Neuronal stem cell (in vitro differentiated cells): Measurements from ENCODE around the gene CDC42. TPM values are rescaled to one million over a fixed set of nuclear protein-coding genes. Genes with fewer than 3 reads are reported as not detected.
"Not testable (repeated sequence)": the region's sequence is repeated elsewhere in the genome, so short reads cannot be mapped to it uniquely, and the experiment has no call there.

Experiments used
- DNase-seq: peaks from one replicate; pipeline ENCODE4 v3.0.0-alpha.2; 2013; ENCODE audit warnings: low spot score
- H2AFZ ChIP-seq: one replicate; pipeline ENCODE4 v1.6.1; 2013; ENCODE audit warnings: mild to moderate bottlenecking, low read length, inconsistent platforms
- H2AK5ac ChIP-seq: 2 replicates; pipeline ENCODE4 v1.6.1; 2013; ENCODE audit warnings: low read depth, mild to moderate bottlenecking, inconsistent platforms, low read length, moderate library complexity, mixed read lengths
- H2BK120ac ChIP-seq: 2 replicates; pipeline ENCODE4 v1.6.1; 2013; ENCODE audit warnings: low read depth, mild to moderate bottlenecking, inconsistent platforms, low read length, moderate library complexity, mixed read lengths
- H2BK12ac ChIP-seq: one replicate; pipeline ENCODE4 v1.6.1; 2013; ENCODE audit warnings: low read length, inconsistent platforms
- H2BK15ac ChIP-seq: 2 replicates; pipeline ENCODE4 v1.6.1; 2013; ENCODE audit warnings: mild to moderate bottlenecking, low read length, inconsistent platforms, mixed read lengths
- H2BK5ac ChIP-seq: one replicate; pipeline ENCODE4 v1.6.1; 2013; ENCODE audit warnings: inconsistent platforms, mild to moderate bottlenecking, low read length, moderate library complexity
- H3K14ac ChIP-seq: one replicate; pipeline ENCODE4 v1.6.1; 2013; ENCODE audit warnings: low read length, inconsistent platforms
- H3K18ac ChIP-seq: 2 replicates; pipeline ENCODE4 v1.6.1; 2013; ENCODE audit warnings: low read length, inconsistent platforms
- H3K23ac ChIP-seq: 2 replicates; pipeline ENCODE4 v1.6.1; 2013; ENCODE audit warnings: low read depth, mild to moderate bottlenecking, mixed read lengths, low read length, inconsistent platforms; ENCODE audit not compliant: poor library complexity
- H3K27ac ChIP-seq: replicated peaks from 3 replicates; pipeline ENCODE4 v1.5.1; 2013; ENCODE audit warnings: low read length, inconsistent platforms
- H3K27me3 ChIP-seq, 3 experiments: 2 replicates each; pipeline ENCODE4 v1.6.1; 2013; ENCODE audit warnings: low read length in 3 of 3, mild to moderate bottlenecking in 2 of 3, inconsistent platforms in 1 of 3, low read depth in 1 of 3, mixed read lengths in 1 of 3, moderate library complexity in 1 of 3; ENCODE audit not compliant: control insufficient read depth in 3 of 3, insufficient read depth in 3 of 3
- H3K36me3 ChIP-seq, 2 donors: replicated peaks in 1 of 2; 2 replicates each; pipeline ENCODE4 v1.6.1; 2013; ENCODE audit warnings: low read length in 2 of 2; ENCODE audit not compliant: control insufficient read depth in 2 of 2, insufficient read depth in 2 of 2
- H3K4ac ChIP-seq: 2 replicates; pipeline ENCODE4 v1.6.1; 2013; ENCODE audit warnings: inconsistent platforms, mild to moderate bottlenecking, low read length, moderate library complexity
- H3K4me1 ChIP-seq, 2 donors: 1 replicate in 1 of 2; 2 replicates in 1 of 2; pipeline ENCODE4 v1.6.1; 2013; ENCODE audit warnings: low read length in 2 of 2, low read depth in 1 of 2; ENCODE audit not compliant: control insufficient read depth in 2 of 2, insufficient read depth in 1 of 2
- H3K4me2 ChIP-seq: one replicate; pipeline ENCODE4 v1.6.1; 2013; ENCODE audit warnings: mild to moderate bottlenecking, low read length, inconsistent platforms; ENCODE audit not compliant: insufficient read depth, poor library complexity, severe bottlenecking
- H3K4me3 ChIP-seq, 2 donors: 2 replicates each; pipeline ENCODE4 v1.5.1; 2013; ENCODE audit warnings: low read length in 2 of 2, mild to moderate bottlenecking in 2 of 2, inconsistent platforms in 1 of 2, moderate library complexity in 1 of 2
- H3K79me1 ChIP-seq: one replicate; pipeline ENCODE4 v1.6.1; 2013; ENCODE audit warnings: low read depth, mild to moderate bottlenecking, inconsistent platforms, low read length, moderate library complexity
- H3K9ac ChIP-seq: one replicate; pipeline ENCODE4 v1.6.1; 2013; ENCODE audit warnings: mild to moderate bottlenecking, low read depth, low read length, inconsistent platforms; ENCODE audit not compliant: poor library complexity
- H3K9me3 ChIP-seq, 2 donors: replicated peaks in 1 of 2; 2 replicates each; pipeline versions ENCODE3 to v1.6.1; 2013; ENCODE audit warnings: low read length in 2 of 2, mild to moderate bottlenecking in 2 of 2, inconsistent platforms in 1 of 2, low read depth in 1 of 2, mixed read lengths in 1 of 2, moderate library complexity in 1 of 2; ENCODE audit not compliant: control insufficient read depth in 2 of 2, insufficient read depth in 1 of 2
- H4K8ac ChIP-seq: one replicate; pipeline ENCODE4 v1.6.1; 2013; ENCODE audit warnings: low read depth, mild to moderate bottlenecking, inconsistent platforms, low read length, moderate library complexity
- H4K91ac ChIP-seq: one replicate; pipeline ENCODE4 v1.6.1; 2013; ENCODE audit warnings: low read length, low read depth, mild to moderate bottlenecking, inconsistent platforms; ENCODE audit not compliant: poor library complexity
- WGBS, 2 donors: extraction: QIAGEN DNeasy Blood & Tissue Kit; methylation state at CpG; one replicate each; pipeline ENCODE4 v1.1.7; 2013; ENCODE audit warnings: missing lambda C conversion rate in 2 of 2, mixed read lengths in 1 of 2; ENCODE audit not compliant: insufficient read length in 2 of 2, insufficient replicate concordance in 1 of 2; ENCODE audit errors: extremely low coverage in 2 of 2; 5-methylcytosine and 5-hydroxymethylcytosine counted together
- polyA plus RNA-seq, 2 experiments: library from polyadenylated mRNA; stranded (reverse); fragments of 200-250 nt; gene quantifications; one replicate each; pipeline ENCODE4 v1.2.3, GENCODE V29; 2013

The CDC42 gene
- 207 TPM for polyA plus RNA-seq (2013, experiment 1 of 2)
- 210 TPM for polyA plus RNA-seq (2013, experiment 2 of 2)

DNA sequence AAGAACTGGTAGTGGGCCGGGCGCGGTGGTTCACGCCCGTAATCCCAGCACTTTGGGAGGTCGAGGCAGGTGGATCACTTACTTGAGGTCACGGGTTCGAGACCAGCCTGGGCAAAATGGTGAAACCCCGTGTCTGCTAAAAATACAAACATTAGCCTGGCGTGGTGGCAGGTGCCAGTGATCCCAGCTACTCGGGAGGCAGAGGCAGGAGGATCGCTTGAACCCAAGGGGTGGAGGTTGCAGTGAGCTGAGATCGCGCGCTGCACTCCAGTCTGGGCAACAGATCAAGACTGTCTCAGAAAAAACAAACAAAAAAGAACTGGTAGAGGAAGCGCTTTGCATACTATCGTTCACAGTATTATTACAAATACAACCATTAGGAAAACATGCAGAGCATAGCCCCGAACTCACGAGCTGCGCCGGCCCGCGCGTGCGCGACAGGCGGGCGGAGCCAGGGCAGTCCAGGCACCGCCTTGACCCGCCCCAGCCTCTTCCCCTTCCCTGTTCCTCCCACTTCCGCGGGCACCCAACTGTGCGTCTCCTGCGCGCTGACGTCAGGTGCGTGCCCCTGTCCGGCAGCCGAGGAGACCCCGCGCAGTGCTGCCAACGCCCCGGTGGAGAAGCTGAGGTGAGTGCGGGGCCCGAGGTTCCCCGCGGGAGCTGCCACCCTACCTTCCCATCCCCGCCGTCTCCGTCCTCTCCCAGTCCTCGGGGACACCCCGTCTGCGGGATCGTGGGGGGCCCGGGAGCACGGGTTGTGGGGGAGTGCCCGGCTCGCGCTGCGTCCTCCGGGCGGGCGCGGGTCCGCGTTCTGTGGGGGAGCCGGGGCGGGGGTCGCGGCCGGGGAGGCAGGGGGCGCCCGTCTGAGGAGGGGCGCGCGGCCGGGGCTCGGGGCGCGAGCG is at the start of gene CDC42:
Gene CDC42, plus strand, starts transcription at position 595 of the 902 bp plus-strand sequence. CDS start 25,770 bp downstream, outside the sequence.
- Histone ChIP-seq H4K8ac (peak within 1 kb of the TSS; percentile 86), H3K18ac (peak within 1 kb of the TSS; percentile 99), H3K9me3 (peaks cover 0 to 7% of the 10 kb centered on the region in 2 donors), H2AFZ (peak within 1 kb of the TSS; percentile 88), H3K4ac (no peak within 1 kb of the TSS), H2BK12ac (no peak within 1 kb of the TSS), H4K91ac (no peak within 1 kb of the TSS), H2AK5ac (no peak within 1 kb of the TSS), H2BK15ac (peak within 1 kb of the TSS; percentile 76), H3K9ac (peak within 1 kb of the TSS; percentile 97), H3K79me1 (no peaks in the 10 kb centered on the region), H3K27ac (peak within 1 kb of the TSS; percentile 94), H3K23ac (peak within 1 kb of the TSS; percentile 98), H3K36me3 (peaks cover 2 to 28% of the 10 kb centered on the region in 2 donors), H3K27me3 (no peaks in the 10 kb centered on the region), H3K4me1 (peaks cover 4 to 6% of the 10 kb centered on the region in 2 donors), H3K4me3 (peak within 1 kb of the TSS; percentile 94 to 98), H3K14ac (no peak within 1 kb of the TSS), H3K4me2 (peak within 1 kb of the TSS; percentile 80), H2BK120ac (no peak within 1 kb of the TSS), H2BK5ac (peak within 1 kb of the TSS; percentile 93)
- WGBS, 2 donors = no CpG with 5 or more reads among the region's 81 CpGs
- peak; percentile 90 for DNase-seq

DNA sequence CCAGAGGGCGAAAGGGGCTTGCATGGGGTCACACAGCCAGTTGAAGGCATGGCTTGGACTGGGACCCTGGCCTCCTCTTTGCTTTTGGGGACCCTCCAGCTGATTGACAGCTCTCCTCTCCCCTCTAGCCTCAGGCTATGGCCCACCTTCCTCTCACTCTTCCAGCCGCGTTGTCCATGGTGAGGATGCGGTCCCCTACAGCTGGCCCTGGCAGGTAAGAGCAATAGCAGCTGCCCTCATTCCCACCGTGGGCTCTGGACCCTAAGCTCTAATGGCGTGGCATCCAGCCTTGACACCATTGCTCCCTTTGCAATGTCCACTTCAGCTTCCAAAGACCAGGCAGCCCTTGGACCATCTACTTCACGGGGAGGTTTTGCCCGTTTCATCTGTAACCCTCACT is 49.6 kb upstream of the CDC42 start:
- H2AK5ac ChIP-seq, H3K4ac ChIP-seq, H3K27me3 ChIP-seq, H3K9me3 ChIP-seq, H2BK15ac ChIP-seq, H2BK120ac ChIP-seq, H3K23ac ChIP-seq, H3K14ac ChIP-seq, H2BK12ac ChIP-seq, DNase-seq, H2BK5ac ChIP-seq, H3K18ac ChIP-seq, H4K91ac ChIP-seq, H3K27ac ChIP-seq, H3K9ac ChIP-seq, H3K4me3 ChIP-seq, H3K79me1 ChIP-seq, H2AFZ ChIP-seq, H3K4me2 ChIP-seq, H3K36me3 ChIP-seq, H4K8ac ChIP-seq, H3K4me1 ChIP-seq: not testable (repeated sequence)
- no CpG with 5 or more reads among the region's 8 CpGs for WGBS, 2 donors

GRCh38 chr1:22003959-22004358 is 48.5 kb upstream of the CDC42 start:
- H3K9me3 ChIP-seq, H3K36me3 ChIP-seq, H3K4me2 ChIP-seq, H4K8ac ChIP-seq, H2AFZ ChIP-seq, DNase-seq, H3K79me1 ChIP-seq, H3K27me3 ChIP-seq, H3K9ac ChIP-seq, H3K4ac ChIP-seq, H3K23ac ChIP-seq, H3K14ac ChIP-seq, H2BK15ac ChIP-seq, H2AK5ac ChIP-seq, H4K91ac ChIP-seq, H2BK120ac ChIP-seq, H3K27ac ChIP-seq, H3K4me3 ChIP-seq, H3K18ac ChIP-seq, H2BK5ac ChIP-seq, H3K4me1 ChIP-seq, H2BK12ac ChIP-seq: not testable (repeated sequence)
- WGBS, 2 donors = no CpG with 5 or more reads among the region's 3 CpGs
